Mesenchymal stem cell (in vitro differentiated cells and primary cell): Measurements from ENCODE around the gene TMEM130.

Experiments
- DNase-seq: peaks from one replicate; pipeline ENCODE4 v3.0.0-alpha.2; 2013
- H2AFZ ChIP-seq: one replicate; pipeline ENCODE4 v1.6.1; 2013; ENCODE audit warnings: low read depth, mild to moderate bottlenecking, control low read depth, inconsistent platforms, low read length, moderate library complexity
- H2AK5ac ChIP-seq: 2 replicates; pipeline ENCODE4 v1.6.1; 2013; ENCODE audit warnings: low read length, moderate library complexity, mild to moderate bottlenecking, inconsistent platforms; ENCODE audit not compliant: severe bottlenecking
- H2BK120ac ChIP-seq: one replicate; pipeline ENCODE4 v1.6.1; 2013; ENCODE audit warnings: low read depth, mild to moderate bottlenecking, inconsistent platforms, low read length, moderate library complexity
- H2BK12ac ChIP-seq, 2 experiments: one replicate each; pipeline ENCODE4 v1.6.1; 2013; ENCODE audit warnings: inconsistent platforms in 2 of 2, low read length in 2 of 2, mild to moderate bottlenecking in 2 of 2, moderate library complexity in 2 of 2, control low read depth in 1 of 2
- H2BK15ac ChIP-seq: one replicate; pipeline ENCODE4 v1.6.1; 2013; ENCODE audit warnings: mild to moderate bottlenecking, low read depth, inconsistent platforms; ENCODE audit not compliant: poor library complexity, severe bottlenecking
- H2BK5ac ChIP-seq: 2 replicates; pipeline ENCODE4 v1.6.1; 2013; ENCODE audit warnings: low read depth, mild to moderate bottlenecking, low read length, control low read depth, inconsistent platforms; ENCODE audit not compliant: poor library complexity, severe bottlenecking
- H3K14ac ChIP-seq, 2 experiments: one replicate each; pipeline ENCODE4 v1.6.1; 2013; ENCODE audit warnings: inconsistent platforms in 2 of 2, low read length in 2 of 2, control low read depth in 1 of 2, mild to moderate bottlenecking in 1 of 2, moderate library complexity in 1 of 2
- H3K18ac ChIP-seq, 2 experiments: one replicate each; pipeline ENCODE4 v1.6.1; 2013; ENCODE audit warnings: inconsistent platforms in 2 of 2, low read length in 2 of 2, control low read depth in 1 of 2, low read depth in 1 of 2, mild to moderate bottlenecking in 1 of 2
- H3K23ac ChIP-seq, 2 experiments: one replicate each; pipeline ENCODE4 v1.6.1; 2013; ENCODE audit warnings: inconsistent platforms in 2 of 2, low read length in 2 of 2, mild to moderate bottlenecking in 2 of 2, moderate library complexity in 2 of 2, control low read depth in 1 of 2
- H3K27ac ChIP-seq: 2 replicates; pipeline ENCODE4 v1.5.1; 2013; ENCODE audit warnings: mild to moderate bottlenecking, moderate library complexity, low read length, control low read depth, inconsistent platforms; ENCODE audit not compliant: poor library complexity, severe bottlenecking
- H3K27me3 ChIP-seq, 2 experiments: 2 replicates each; pipeline versions ENCODE4 v1.6.1 to v1.7.0; 2013; ENCODE audit warnings: low read length in 2 of 2, mild to moderate bottlenecking in 2 of 2, moderate library complexity in 2 of 2, control low read depth in 1 of 2, inconsistent platforms in 1 of 2; ENCODE audit not compliant: control insufficient read depth in 1 of 2, insufficient read depth in 1 of 2
- H3K36me3 ChIP-seq, 2 experiments: 2 replicates each; pipeline versions ENCODE4 v1.6.1 to v1.7.0; 2013; ENCODE audit warnings: low read length in 2 of 2, control low read depth in 1 of 2, inconsistent platforms in 1 of 2, low read depth in 1 of 2, mild to moderate bottlenecking in 1 of 2; ENCODE audit not compliant: insufficient read depth in 2 of 2, control insufficient read depth in 1 of 2
- H3K4ac ChIP-seq, 2 experiments: one replicate each; pipeline ENCODE4 v1.6.1; 2013; ENCODE audit warnings: inconsistent platforms in 2 of 2, low read length in 2 of 2, mild to moderate bottlenecking in 2 of 2, moderate library complexity in 2 of 2, control low read depth in 1 of 2, low read depth in 1 of 2
- H3K4me1 ChIP-seq: 2 replicates; pipeline ENCODE4 v1.6.1; 2013; ENCODE audit warnings: low read depth, low read length, control low read depth; ENCODE audit not compliant: control insufficient read depth, insufficient read depth
- H3K4me2 ChIP-seq: 2 replicates; pipeline ENCODE4 v1.6.1; 2013; ENCODE audit warnings: low read length, mild to moderate bottlenecking, inconsistent platforms; ENCODE audit not compliant: poor library complexity, severe bottlenecking
- H3K4me3 ChIP-seq, 2 experiments: 2 replicates each; pipeline versions ENCODE4 v1.5.1 to v1.7.0; 2013; ENCODE audit warnings: low read length in 2 of 2, mild to moderate bottlenecking in 2 of 2, control low read depth in 1 of 2, low read depth in 1 of 2; ENCODE audit not compliant: insufficient read depth in 1 of 2
- H3K79me1 ChIP-seq: replicated peaks from 2 replicates; pipeline ENCODE4 v1.6.1; 2013; ENCODE audit warnings: mild to moderate bottlenecking, control low read depth, low read length, inconsistent platforms; ENCODE audit not compliant: poor library complexity, severe bottlenecking
- H3K9ac ChIP-seq: 2 replicates; pipeline ENCODE4 v1.7.0; 2013; ENCODE audit warnings: mild to moderate bottlenecking, low read length, moderate library complexity
- H3K9me3 ChIP-seq: 2 replicates; pipeline ENCODE4 v1.7.0; 2013; ENCODE audit warnings: mild to moderate bottlenecking, low read length; ENCODE audit not compliant: control insufficient read depth
- H4K8ac ChIP-seq: one replicate; pipeline ENCODE4 v1.6.1; 2013; ENCODE audit warnings: inconsistent platforms, mild to moderate bottlenecking, low read length, moderate library complexity
- H4K91ac ChIP-seq: one replicate; pipeline ENCODE4 v1.6.1; 2013; ENCODE audit warnings: mild to moderate bottlenecking, low read length, inconsistent platforms
- WGBS: methylation state at CpG from one replicate; pipeline ENCODE4 v1.1.7; 2013; ENCODE audit warnings: mixed read lengths; 5-methylcytosine and 5-hydroxymethylcytosine counted together

Gene TMEM130

DNA sequence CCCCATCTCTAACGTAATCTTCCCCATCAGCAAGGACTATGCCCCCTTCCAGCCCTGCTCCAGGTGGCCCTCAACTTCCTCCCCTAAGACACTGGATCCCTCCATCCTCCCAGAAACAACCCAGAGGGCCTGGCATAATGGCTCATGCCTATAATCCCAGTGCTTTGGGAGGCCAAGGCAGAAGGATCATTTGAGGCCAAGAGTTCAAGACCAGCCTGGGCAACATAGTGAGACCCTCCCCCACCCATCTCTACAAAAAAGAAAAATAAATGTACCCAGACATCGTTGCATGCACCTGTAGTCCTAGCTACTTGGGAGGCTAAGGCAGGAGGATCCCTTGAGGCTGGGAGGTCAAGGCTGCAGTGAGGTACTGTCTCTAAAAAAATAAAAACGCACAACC is 42.6 kb downstream of the TMEM130 start:
- Histone ChIP-seq H2AK5ac (no peak overlapping the region), H3K4me3 (no peak overlapping the region), H3K4me2 (no peak overlapping the region), H2BK5ac (no peak overlapping the region), H3K4ac (no peak overlapping the region), H3K36me3 (no peaks in the 10 kb centered on the region), H2AFZ (no peak overlapping the region), H2BK15ac (no peak overlapping the region), H4K8ac (no peak overlapping the region), H3K4me1 (peaks cover 4% of the 10 kb centered on the region), H3K27me3 (peaks cover 0 to 27% of the 10 kb centered on the region in 2 experiments), H2BK12ac (no peak overlapping the region), H3K27ac (no peak overlapping the region), H2BK120ac (no peak overlapping the region), H3K23ac (no peak overlapping the region), H3K9me3 (no peaks in the 10 kb centered on the region), H3K9ac (no peak overlapping the region), H3K18ac (no peak overlapping the region), H4K91ac (no peak overlapping the region), H3K14ac (no peak overlapping the region), H3K79me1 (no peaks in the 10 kb centered on the region)
- 55% methylated on average over 3 of the region's 3 CpGs for WGBS
- no peak for DNase-seq

- H3K4me3 ChIP-seq: no peak overlapping the region
- no peak overlapping the region for H3K27ac ChIP-seq
- no peak overlapping the region for H3K4ac ChIP-seq
- no peak overlapping the region for H4K91ac ChIP-seq
- H3K9me3 ChIP-seq: no peaks in the 10 kb centered on the region
- H2BK120ac ChIP-seq: no peak overlapping the region
- no peaks in the 10 kb centered on the region for H3K36me3 ChIP-seq
- no peak overlapping the region for H2BK15ac ChIP-seq
- no peak overlapping the region for H3K9ac ChIP-seq
- H3K4me2 ChIP-seq: no peak overlapping the region
- H2AFZ ChIP-seq: no peak overlapping the region
- H2AK5ac ChIP-seq: no peak overlapping the region
- no peak overlapping the region for H4K8ac ChIP-seq
- no peak overlapping the region for H3K18ac ChIP-seq
- 67% methylated on average over 13 of the region's 13 CpGs for WGBS
- H2BK5ac ChIP-seq: no peak overlapping the region
- H3K4me1 ChIP-seq: peaks cover 4% of the 10 kb centered on the region
- H2BK12ac ChIP-seq: no peak overlapping the region
- no peak overlapping the region for H3K14ac ChIP-seq
- H3K23ac ChIP-seq: no peak overlapping the region
- H3K27me3 ChIP-seq: peaks cover 0 to 27% of the 10 kb centered on the region in 2 experiments
- no peak for DNase-seq
- H3K79me1 ChIP-seq: no peaks in the 10 kb centered on the region
Measured at GRCh38 chr7:98826811-98827231, 43.0 kb downstream of the TMEM130 start.

- no peak overlapping the region for H4K8ac ChIP-seq
- H3K79me1 ChIP-seq: no peaks in the 10 kb centered on the region
- no peak overlapping the region for H3K23ac ChIP-seq
- WGBS: 79% methylated on average over 20 of the region's 20 CpGs
- H3K27ac ChIP-seq: no peak overlapping the region
- no peak overlapping the region for H2BK15ac ChIP-seq
- no peak overlapping the region for H2BK12ac ChIP-seq
- DNase-seq: no peak
- H3K9me3 ChIP-seq: no peaks in the 10 kb centered on the region
- no peak overlapping the region for H3K4me3 ChIP-seq
- H3K36me3 ChIP-seq: no peaks in the 10 kb centered on the region
- no peak overlapping the region for H3K4ac ChIP-seq
- peaks cover 4% of the 10 kb centered on the region for H3K4me1 ChIP-seq
- no peak overlapping the region for H2BK120ac ChIP-seq
- H3K4me2 ChIP-seq: no peak overlapping the region
- no peak overlapping the region for H3K9ac ChIP-seq
- H2BK5ac ChIP-seq: no peak overlapping the region
- H3K27me3 ChIP-seq: peaks cover 0 to 27% of the 10 kb centered on the region in 2 experiments
- H2AFZ ChIP-seq: no peak overlapping the region
- H2AK5ac ChIP-seq: no peak overlapping the region
- H3K14ac ChIP-seq: no peak overlapping the region
- no peak overlapping the region for H4K91ac ChIP-seq
- no peak overlapping the region for H3K18ac ChIP-seq
Measured at GRCh38 chr7:98826387-98826786, 43.4 kb downstream of the TMEM130 start.

DNA sequence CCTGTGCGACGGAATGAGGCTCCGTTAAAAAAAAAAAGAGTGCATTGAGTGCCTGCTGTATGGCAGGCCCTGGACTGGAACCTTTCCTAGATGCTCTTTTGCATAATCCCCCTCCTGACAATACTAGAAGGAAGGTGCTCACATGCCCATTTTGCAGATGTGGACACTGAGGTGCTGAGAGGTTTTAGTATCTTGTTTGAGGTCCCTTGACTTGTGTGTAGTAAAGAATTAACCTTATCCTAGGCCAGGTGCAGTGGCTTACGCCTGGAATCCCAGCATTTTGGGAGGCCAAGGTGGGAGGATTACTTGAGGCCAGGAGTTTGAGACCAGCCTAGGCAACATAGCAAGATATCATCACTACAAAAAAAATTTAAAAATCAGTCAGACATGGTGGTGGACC is 46.6 kb downstream of the TMEM130 start:
- no peak overlapping the region for H2BK15ac ChIP-seq
- H3K27ac ChIP-seq: no peak overlapping the region
- no peaks in the 10 kb centered on the region for H3K79me1 ChIP-seq
- H3K14ac ChIP-seq: no peak overlapping the region
- no peak overlapping the region for H3K4me2 ChIP-seq
- no peak overlapping the region for H3K9ac ChIP-seq
- H2AFZ ChIP-seq: no peak overlapping the region
- no peak overlapping the region for H2BK120ac ChIP-seq
- H2BK5ac ChIP-seq: no peak overlapping the region
- no peak overlapping the region for H2AK5ac ChIP-seq
- no peak overlapping the region for H3K23ac ChIP-seq
- no peak overlapping the region for H4K91ac ChIP-seq
- no peak overlapping the region for H2BK12ac ChIP-seq
- peaks cover 0 to 11% of the 10 kb centered on the region in 2 experiments for H3K27me3 ChIP-seq
- H3K18ac ChIP-seq: no peak overlapping the region
- H3K4me1 ChIP-seq: peaks cover 4% of the 10 kb centered on the region
- H3K4me3 ChIP-seq: no peak overlapping the region
- no peak overlapping the region for H3K4ac ChIP-seq
- no peak for DNase-seq
- 96% methylated on average over 4 of the region's 4 CpGs for WGBS
- H3K36me3 ChIP-seq: no peaks in the 10 kb centered on the region
- no peak overlapping the region for H4K8ac ChIP-seq
- no peaks in the 10 kb centered on the region for H3K9me3 ChIP-seq
